GM19467 (cell line): ENCODE results near the gene CIAO3.
"Not testable (repeated sequence)": the region's sequence is repeated elsewhere in the genome, so short reads cannot be mapped to it uniquely, and the experiment has no call there.

Source experiments
- ATAC-seq: cut with Tn5 transposase; IDR thresholded peaks from one replicate; pipeline ENCODE4 v1.9.1; 2021; ENCODE audit warnings: mild to moderate bottlenecking, moderate library complexity; ENCODE audit not compliant: unreplicated experiment

CIAO3 gene

DNA sequence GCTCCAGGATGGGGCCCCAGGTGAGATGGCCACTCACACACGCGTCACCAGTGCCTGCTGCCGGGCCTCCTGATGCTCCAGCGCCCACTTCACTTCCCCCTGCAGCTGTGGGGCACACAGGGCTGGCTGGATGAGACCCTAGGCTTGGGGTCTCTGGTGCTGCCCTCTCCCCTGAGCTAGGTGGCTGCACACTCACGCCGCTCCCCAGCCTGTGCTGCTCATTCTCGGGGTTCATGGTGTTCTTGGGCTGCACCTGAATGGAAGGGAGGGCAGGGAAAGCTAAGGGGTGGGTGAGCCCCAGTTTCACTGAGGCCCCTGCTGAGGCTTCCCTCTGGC lies 15.8 kb downstream of the CIAO3 start:
- ATAC-seq, result no peak

DNA sequence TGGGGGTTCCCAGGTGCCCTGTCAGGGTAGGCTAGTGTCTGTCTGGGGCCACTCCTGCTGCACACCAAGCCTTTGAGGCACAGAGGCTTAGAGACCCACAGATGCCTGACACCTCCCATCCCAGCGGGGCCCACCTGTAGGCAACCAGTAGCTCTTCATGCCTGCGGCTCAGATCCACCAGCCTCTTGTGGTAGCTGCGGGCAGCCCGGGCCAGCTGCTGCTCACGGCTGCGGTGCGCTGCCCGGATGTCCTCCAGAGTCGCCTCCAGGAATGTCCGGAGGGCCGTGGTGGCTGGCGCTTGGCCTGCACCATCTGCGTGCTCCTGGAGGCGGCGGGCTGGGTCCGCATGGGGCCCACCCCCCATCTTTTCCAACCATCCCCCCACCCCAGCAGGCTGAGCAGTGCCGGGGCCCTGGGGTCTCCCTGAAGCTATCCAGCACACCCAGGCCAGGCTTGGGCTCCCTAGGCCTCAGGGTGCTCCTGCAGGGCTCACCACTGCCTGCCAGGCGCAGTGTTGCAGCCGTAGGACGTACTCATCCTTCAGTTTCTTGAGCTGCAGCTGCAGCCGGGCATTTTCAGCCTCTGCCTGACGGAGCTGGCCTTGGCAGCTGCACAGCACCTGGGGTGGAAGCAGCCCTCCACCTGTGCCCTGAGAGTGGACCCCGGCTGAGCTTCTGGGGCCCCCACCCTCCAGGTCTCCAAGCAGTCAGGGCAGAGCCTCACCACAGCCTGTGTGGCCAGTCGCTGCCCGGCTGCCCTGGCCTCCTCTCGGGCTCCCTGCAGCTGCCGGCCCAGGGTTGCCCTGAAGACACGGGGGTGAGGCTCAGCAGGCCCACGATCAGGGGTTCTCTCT lies 16.4 kb downstream of the CIAO3 start:
- ATAC-seq, result no peak

DNA sequence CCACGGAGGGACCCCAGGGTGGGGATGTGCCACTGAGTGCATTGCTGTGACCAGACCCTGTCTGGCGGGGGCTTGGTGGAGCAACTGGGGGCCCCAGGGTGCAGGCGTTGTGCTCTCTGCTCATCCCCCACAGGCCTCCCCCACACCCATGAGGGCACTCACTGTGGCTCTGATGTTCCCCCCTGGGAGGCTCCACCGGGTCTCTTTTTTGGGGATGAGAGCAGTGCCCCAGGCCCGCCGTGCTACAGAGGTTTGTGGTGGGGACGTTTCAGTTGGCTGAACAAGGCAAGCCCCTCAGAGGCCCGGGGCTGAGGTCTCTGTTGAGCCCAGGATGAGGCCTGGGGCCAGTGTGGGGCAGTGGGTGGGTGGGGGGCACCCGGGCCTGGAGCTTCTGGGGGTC lies 17.1 kb downstream of the CIAO3 start:
- no peak for ATAC-seq

DNA sequence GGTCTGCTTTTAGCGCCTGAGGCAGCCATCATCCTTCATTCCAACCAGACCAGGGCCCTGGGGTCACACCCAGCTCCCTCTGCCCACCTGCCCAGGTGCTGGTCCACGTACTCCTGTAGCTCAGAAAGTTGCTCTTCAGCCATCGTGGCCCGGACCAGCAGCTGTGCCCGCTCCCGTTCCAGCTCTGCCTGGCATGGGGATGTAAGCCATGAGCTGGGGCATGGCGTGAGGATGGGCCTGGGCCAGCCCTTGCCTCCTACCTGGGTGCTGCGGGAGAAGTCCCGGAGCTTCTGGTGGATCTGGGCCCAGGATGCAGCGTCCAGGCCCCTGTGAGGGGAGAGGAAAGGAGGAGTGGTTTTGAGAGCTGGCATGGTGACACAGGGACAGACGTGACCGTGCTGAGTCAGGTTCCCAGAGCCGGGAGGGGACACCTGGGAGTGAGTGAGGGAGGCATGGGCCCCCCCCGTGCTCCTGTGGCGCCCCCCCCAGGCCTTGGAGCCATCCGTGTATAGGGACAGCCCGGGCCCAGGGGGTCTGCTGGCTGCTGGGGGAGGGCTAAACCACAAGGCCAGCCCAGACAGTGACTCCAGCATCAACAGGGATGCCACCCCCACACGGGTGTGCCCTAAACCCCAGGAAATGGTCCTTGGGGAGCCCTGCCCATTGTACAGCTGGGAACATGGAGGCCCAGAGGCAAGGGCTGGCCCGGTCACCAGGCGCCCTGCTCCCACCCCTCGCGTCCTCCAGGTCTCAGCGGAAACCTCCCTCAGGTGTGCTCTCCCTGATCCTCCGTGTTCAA lies 17.8 kb downstream of the CIAO3 start:
- ATAC-seq, result no peak

DNA sequence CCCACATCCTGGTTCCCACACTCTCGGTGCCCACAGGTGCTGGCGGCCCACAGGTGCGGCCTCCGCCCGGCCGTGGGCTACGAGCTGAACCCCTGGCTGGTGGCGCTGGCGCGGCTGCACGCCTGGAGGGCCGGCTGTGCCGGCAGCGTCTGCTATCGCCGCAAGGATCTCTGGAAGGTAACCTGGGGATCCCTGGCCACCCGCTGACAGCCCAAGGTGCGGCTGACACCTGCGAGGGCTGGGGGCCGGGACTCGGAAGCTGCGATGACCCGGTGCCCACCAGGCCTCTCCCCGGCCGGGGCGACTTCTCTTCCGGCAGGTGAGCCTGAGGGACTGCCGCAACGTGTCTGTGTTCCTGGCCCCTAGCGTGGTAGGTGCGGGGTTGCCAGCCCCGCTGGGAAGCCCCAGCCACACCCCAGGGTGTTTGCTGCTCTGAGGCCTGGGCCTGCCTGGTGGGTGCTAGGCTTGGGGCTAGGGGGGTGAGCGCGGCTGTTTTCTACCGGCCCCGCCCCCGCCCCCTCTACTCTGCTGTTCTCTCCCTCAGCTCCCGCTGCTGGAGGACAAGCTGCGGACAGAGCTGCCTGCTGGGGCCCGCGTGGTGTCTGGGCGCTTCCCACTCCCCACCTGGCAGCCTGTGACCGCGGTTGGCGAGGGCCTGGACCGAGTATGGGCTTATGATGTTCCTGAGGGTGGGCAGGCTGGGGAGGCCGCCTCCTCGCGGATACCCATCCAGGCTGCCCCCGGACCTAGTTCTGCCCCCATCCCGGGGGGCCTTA lies 18.8 kb downstream of the CIAO3 start:
- no peak for ATAC-seq

DNA sequence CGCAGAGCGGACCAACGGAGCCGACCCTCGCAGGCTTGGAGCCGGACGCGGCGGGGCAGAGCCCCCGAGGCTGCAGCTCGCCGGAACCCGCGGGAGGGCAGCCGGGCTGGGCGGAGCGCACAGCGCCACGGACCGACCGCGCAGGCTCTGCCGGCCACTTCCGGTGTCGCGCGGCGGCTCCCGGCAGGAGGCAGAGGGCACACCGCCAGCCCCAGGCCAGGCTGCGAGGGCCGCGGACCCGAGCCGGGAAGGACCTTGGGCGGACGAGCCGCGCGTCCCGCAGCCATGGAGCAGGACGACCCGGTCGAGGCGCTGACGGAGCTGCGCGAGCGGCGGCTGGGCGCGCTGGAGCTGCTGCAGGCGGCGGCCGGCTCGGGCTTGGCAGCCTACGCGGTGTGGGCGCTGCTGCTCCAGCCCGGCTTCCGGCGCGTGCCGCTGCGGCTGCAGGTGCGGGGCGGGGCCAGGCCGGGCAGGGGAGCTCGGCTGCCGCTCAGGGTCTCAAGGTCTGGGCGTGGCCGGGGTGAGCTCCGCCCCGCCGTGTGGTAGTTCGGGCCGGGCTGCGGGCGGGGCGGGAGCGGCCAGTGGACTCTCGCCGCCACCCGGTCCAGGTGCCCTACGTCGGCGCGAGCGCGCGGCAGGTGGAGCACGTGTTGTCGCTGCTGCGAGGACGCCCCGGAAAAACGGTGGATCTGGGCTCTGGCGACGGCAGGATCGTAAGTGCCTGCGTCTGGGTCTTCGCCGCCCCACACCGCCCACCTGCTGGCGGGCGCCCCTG lies 19.6 kb downstream of the CIAO3 start, which contains the start of gene ANTKMT:
ANTKMT (plus strand) TSS at position 157 of the 775 bp plus-strand sequence; CDS start at position 286, 129 bp downstream.
- peak; percentile 64 for ATAC-seq

DNA sequence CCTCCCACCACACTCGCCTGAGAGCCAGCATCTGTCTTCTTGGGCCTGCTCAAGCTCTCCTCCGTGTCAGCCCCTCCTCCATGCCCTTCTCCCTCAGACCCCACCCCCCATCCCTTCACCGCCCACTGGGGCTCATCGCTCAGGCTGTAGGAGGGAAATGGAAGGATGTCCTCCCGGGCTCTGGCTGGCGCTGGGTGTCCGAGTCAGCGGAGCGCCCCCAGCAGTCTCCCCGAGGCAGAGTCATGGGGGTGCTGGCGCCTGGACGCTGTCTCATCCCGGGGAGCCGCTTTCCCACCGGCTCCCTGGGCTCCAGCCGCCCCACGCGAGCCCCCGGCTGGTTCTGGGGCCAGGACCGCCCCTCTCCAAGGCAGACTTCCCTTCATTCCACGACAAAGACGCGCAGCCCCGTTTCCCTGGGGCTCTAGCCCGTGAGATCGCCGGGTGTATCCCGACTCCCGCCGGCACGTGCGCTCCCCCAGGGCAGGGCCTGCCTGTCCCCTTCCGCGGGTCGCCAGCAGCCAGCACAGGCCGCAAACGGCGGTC lies 20.3 kb downstream of the CIAO3 start:
- peak; percentile 8 for ATAC-seq

DNA sequence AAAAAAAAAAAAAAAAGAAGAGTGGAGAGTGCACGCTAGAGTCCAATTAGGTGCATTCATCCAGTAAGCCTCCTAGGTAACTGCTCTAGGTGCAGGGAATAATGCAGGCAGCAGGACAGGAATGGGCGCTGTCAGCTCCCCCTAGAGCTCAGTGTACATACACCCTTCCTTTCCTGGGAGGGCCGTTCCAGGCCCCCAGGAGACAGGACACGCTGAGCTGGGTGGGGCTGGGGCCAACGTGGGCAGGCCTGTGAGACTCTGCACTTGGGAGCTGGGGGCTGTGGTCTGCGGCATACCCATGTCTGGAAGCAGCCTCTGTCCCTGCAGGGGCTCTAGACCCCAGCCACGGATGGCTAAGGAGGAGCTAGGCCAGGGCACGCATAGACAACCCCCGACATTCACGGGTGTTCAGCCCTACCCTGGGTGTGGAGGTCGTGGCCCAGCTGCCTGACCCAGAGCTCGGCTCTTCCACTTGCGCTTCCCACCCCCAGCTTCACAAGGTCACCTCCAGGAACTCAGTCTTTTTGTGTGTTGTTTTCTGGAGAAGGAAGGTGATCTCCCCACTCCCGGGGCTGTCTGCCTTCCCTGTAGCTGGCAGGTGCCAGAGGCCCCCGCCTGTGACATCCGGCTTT lies 20.9 kb downstream of the CIAO3 start:
- no peak for ATAC-seq

DNA sequence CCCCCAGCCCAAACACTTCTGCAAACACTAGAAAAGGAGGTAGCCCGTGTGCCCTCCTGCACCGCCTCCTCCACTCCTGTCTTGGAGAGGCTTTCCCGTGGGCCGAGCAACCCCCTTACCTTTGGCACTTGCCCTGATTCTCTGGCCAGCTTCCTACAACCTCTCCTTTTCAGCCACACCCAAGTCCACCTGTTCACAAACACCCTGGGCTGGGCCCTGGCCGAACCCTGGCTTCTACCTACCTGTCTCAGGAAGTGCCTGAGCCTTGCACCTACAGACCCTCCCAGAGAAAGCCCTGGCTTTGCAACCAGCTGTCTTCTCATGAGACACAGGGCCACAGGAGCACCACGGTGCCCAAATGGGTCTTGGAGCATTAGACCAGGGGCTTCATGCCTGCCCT lies 21.9 kb downstream of the CIAO3 start:
- no peak for ATAC-seq

DNA sequence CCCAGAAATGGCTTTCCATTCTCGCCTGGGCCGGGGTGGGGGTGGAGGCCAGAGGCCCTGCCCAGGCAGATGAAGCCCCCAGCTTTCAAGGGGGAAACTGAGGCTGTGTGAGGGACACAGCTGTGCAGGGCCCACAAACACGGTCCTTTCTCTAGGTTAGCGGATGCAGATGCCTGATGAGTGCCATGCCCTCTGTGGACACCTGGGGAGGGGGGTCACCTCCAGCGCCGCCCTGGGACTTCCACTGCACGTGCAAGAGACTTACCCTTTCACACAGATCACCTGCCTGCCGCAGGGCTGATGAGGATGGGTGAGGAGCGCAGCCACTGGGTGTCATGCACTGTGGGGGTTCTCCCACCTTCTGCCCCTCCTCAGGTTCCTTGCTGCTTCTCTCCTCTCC lies 22.4 kb downstream of the CIAO3 start:
- no peak for ATAC-seq

DNA sequence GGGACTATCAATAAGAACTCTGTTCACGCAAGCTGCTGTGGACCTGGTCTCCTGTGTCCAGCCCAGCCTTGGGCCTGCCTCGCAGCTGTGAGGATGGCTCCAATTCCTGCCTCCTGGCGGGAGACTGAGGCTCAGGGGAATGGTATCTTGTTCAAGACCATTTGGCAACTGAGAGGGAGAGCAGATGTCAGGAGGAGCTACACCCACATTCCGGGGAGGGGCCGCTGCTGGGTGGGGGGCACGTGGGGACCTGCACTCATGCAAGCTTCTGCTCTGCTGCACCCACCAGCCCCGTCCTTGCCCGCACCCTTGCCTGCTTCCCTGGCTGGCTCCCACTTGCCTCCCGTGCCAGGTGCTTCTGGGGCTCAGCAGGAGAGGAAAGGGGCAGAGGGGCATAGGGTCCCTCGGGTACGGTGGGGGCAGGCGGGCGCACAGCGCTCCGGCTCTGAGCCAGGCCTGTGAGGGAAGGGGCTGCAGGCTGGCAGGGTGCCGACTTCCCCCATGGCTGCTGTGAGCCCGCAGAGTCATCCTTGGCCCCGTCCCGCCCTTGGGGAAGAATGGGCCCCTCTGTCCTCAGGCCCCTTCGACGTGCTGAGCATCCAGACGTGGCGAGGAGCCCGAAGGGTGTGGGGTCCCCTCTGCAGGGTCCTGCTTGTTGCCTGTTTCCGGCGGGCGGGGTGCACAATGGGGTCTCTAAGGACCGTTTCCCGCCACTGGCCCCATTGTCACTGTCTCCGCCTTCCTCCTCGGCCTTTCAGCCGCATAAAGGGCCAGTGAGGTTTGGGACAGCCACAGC lies 23.1 kb downstream of the CIAO3 start:
- ATAC-seq, result no peak

DNA sequence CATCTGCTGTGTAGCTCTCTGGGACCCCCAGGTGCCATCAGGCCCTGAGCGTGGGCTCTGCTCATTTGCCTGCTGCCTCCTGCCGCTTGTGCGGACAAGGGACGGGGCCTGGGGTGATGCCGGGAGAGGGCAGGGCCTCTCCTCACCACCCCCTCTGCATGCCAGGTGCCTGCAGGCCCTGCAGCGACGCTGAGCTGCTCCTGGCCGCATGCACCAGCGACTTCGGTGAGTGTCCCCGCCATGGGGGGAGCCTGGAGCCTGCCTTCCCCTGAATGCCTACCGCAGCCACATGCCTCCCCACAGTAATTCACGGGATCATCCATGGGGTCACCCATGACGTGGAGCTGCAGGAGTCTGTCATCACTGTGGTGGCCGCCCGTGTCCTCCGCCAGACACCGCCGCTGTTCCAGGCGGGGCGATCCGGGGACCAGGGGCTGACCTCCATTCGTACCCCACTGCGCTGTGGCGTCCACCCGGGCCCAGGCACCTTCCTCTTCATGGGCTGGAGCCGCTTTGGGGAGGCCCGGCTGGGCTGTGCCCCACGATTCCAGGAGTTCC lies 23.9 kb downstream of the CIAO3 start:
- ATAC-seq, result no peak

DNA sequence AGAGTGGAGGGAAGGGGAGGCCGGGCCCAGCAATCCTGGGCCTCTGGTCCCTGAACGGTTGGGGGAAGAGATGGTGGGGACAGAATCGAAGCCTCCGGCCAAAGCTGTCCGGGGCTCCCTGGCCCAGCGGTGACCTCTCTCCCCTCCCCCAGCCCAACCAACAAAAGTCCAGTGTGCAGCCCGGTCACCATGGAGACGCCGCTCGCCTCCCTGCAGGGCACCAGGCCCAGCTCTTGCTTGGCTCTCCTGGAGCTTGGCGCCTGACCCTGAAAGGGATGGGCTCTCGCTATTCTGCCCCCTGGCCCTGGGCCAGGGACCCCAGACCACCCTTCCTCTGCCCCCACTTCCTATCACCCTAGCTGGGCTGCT lies 24.6 kb downstream of the CIAO3 start:
- no peak for ATAC-seq

DNA sequence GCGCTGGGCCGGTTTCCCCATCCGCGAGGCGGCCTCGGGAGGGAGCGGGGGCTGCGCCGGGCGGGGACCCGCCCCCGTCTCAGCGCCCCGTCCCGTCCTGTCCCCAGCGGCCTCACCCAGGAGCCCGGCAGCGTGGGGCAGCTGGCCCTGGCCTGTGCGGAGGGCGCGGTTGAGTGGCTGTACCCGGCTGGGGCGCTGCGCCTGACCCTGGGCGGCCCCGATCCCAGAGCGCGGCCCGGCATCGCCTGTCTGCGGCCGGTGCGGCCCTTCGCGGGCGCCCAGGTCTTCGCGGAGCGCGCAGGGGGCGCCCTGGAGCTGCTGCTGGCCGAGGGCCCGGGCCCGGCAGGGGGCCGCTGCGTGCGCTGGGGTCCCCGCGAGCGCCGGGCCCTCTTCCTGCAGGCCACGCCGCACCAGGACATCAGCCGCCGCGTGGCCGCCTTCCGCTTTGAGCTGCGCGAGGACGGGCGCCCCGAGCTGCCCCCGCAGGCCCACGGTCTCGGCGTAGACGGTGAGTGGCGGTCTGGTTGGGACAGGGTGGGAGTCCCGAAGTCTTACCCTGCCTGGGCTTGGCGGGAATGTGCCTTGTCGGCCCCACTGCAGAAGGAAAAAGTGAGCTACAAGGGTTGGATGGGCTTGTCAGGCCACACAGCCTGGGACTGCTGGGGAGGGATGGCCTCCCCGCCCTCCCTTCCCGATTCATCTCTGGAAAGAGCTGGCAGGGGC lies 25.2 kb downstream of the CIAO3 start:
- no peak for ATAC-seq

DNA sequence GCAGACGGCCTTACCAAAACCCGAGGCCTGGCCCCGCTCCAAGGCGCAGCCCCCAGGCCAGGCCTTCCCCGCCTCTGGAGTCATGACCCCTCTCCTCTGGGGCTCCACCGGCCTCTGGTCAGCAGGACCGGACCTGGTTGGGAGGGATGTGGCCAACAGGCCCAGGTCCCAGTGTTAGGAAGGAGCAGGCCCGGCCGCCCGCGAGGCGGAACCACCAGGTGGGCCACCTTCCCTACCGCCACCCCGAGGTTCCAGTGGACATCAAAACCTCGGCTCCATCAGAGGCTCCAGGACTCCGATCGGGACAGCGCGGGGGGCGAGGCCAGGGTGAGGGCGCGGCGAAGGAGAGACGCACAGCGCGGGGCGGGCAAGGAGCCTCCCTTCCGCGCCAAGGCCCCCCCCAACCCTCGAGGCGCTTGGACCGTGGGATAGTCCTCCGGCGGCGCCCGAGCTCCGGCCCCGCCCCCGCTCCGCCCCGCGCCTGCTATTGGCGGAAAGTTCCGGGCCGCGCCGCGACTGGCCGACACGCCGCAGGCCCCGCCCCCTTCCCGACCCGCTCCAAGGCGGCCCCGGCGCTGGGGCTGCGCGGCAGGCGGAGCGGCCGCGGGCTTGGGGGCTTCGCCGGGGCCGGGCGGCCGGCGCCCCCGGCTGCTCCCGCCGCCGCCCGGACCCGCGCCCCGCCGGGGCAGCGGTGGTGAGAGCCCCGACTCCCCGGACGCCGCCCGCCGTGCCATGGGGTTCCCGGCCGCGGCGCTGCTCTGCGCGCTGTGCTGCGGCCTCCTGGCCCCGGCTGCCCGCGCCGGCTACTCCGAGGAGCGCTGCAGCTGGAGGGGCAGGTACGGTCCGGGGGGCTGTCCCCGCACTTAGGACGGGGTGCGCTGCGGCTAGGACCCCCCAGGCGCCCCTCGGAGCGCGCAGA lies 26.0 kb downstream of the CIAO3 start, which contains the start of gene METRN:
METRN (plus strand) TSS at position 561 of the 919 bp plus-strand sequence; CDS start at position 733, 172 bp downstream.
- no peak for ATAC-seq

DNA sequence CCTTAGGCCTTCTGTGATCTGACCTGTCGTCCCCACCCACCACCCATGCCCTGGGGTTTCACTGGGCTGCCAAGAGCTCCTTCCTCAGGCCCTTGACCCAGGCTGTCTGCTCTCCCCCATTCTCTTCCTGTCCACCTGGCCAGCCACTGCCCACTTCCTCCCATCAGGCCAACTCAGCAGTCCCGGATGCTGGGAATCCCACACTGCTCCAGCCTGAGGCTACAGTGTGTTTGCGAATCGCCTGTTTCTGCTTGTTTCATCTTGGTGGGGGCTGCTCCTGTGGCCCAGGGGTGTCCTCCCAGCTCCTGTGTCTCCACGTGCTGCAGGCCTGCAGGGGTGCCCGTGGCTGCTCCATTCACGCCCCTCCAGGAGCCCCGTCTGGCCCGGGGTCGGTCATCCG lies 26.7 kb downstream of the CIAO3 start:
- no peak for ATAC-seq

DNA sequence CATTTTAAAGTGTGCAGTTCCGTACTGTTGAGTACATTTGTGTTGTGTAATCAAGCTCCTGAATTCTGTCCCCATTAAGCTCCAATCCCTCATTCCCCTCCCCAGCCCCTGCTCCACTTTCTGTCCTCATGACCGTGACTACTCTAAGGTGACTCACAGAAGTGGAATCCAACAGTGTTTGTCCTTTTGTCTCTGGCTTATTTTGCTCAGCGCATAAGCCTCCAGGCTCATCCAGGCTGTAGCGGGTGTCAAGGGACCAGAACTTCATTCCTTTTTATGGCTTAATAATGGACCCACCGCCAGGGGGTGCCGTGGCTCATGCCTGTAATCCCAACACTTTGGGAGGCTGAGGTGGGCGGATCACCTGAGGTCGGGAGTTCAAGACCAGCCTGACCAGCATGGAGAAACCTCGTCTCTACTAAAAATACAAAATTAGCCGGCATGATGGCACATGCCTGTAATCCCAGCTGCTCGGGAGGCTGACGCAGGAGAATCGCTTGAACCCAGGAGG lies 28.0 kb downstream of the CIAO3 start:
- not testable (repeated sequence) for ATAC-seq
